ENCODE results near the gene C1QC.

C1QC gene

GRCh38 chr1:22683547-22683946 is 40.1 kb downstream of the C1QC start:
- no peak for DNase-seq

- DNase-seq, result no peak
These were observed 42.2 kb downstream of the C1QC start for GRCh38 chr1:22685591-22686059.

- DNase-seq, result no peak
These were observed 43.8 kb downstream of the C1QC start for GRCh38 chr1:22687191-22687590.

- DNase-seq, result no peak
These were observed 45.0 kb downstream of the C1QC start for GRCh38 chr1:22688466-22688865.

- DNase-seq, result no peak
These were observed 46.1 kb downstream of the C1QC start for GRCh38 chr1:22689505-22689904.

GRCh38 chr1:22691031-22691753 is 47.8 kb downstream of the C1QC start:
- no peak for DNase-seq

GRCh38 chr1:22694172-22694571 is 50.7 kb downstream of the C1QC start:
- no peak for DNase-seq

- no peak for DNase-seq
These were observed 53.2 kb downstream of the C1QC start for GRCh38 chr1:22696610-22697009.
